ENCODE measurements around the gene SV2B. TPM values are rescaled to one million over a fixed set of nuclear protein-coding genes. Genes with fewer than 3 reads are reported as not detected.

SV2B gene
- total RNA-seq, 2 donors from 2014 or later = 2.9 to 3.4 TPM

GRCh38 chr15:91100814-91101607 is 954 bp downstream of the SV2B start:
- no peak for DNase-seq (ENCODE audit: low spot score)
- intact Hi-C loops (cut with DNase I) = loop anchor here in 1 of 2 donors (5.0 kb wide), 1 partner anchor 1354 kb away; no protein-coding TSS in a partner anchor

- intact Hi-C loops (cut with DNase I) = loop anchor here in 1 of 2 donors (5.0 kb wide), 1 partner anchor 1354 kb away; no protein-coding TSS in a partner anchor
- no peak for DNase-seq (ENCODE audit: low spot score)
Measured at GRCh38 chr15:91101608-91101920, 1.5 kb downstream of the SV2B start.

- intact Hi-C loops (cut with DNase I) = loop anchor here in 1 of 2 donors (5.0 kb wide), 1 partner anchor 1355 kb away; no protein-coding TSS in a partner anchor
Measured at GRCh38 chr15:91102546-91103330, 2.7 kb downstream of the SV2B start.

GRCh38 chr15:91104111-91104510 is 4.1 kb downstream of the SV2B start:
- intact Hi-C loops (cut with DNase I) = loop anchor here in 1 of 2 donors (5.0 kb wide), 1 partner anchor 1357 kb away; no protein-coding TSS in a partner anchor
- no peak for DNase-seq (ENCODE audit: low spot score)

More at GRCh38 chr15:91102546-91103330, 2.7 kb downstream of the SV2B start:
- DNase-seq (ENCODE audit: low spot score) = no peak

- intact Hi-C loops (cut with DNase I) = no loop called here
Measured at GRCh38 chr15:91108421-91108820, 8.4 kb downstream of the SV2B start.

GRCh38 chr15:91109885-91110284 is 9.8 kb downstream of the SV2B start:
- intact Hi-C loops (cut with DNase I) = no loop called here
- no peak for DNase-seq (ENCODE audit: low spot score)

More at GRCh38 chr15:91108421-91108820, 8.4 kb downstream of the SV2B start:
- DNase-seq (ENCODE audit: low spot score) = no peak

- no peak for DNase-seq (ENCODE audit: low spot score)
- intact Hi-C loops (cut with DNase I) = no loop called here
Measured at GRCh38 chr15:91110407-91110806, 10.3 kb downstream of the SV2B start.

GRCh38 chr15:91113030-91113429 is 13.0 kb downstream of the SV2B start:
- DNase-seq (ENCODE audit: low spot score) = no peak
- intact Hi-C loops (cut with DNase I) = no loop called here

GRCh38 chr15:91114301-91114700 is 14.2 kb downstream of the SV2B start:
- no peak for DNase-seq (ENCODE audit: low spot score)
- intact Hi-C loops (cut with DNase I) = no loop called here

- no peak for DNase-seq (ENCODE audit: low spot score)
Measured at GRCh38 chr15:91116113-91117067, 16.3 kb downstream of the SV2B start.

GRCh38 chr15:91117375-91117774 is 17.3 kb downstream of the SV2B start:
- DNase-seq (ENCODE audit: low spot score) = no peak
- intact Hi-C loops (cut with DNase I) = no loop called here

More at GRCh38 chr15:91116113-91117067, 16.3 kb downstream of the SV2B start:
- intact Hi-C loops (cut with DNase I) = no loop called here

- intact Hi-C loops (cut with DNase I) = no loop called here
- DNase-seq (ENCODE audit: low spot score) = no peak
Measured at GRCh38 chr15:91118817-91119590, 18.9 kb downstream of the SV2B start.

- intact Hi-C loops (cut with DNase I) = no loop called here
- no peak for DNase-seq (ENCODE audit: low spot score)
Measured at GRCh38 chr15:91122296-91122695, 22.2 kb downstream of the SV2B start.

GRCh38 chr15:91124132-91124531 is 24.1 kb downstream of the SV2B start:
- intact Hi-C loops (cut with DNase I) = no loop called here
- DNase-seq (ENCODE audit: low spot score) = no peak

- intact Hi-C loops (cut with DNase I) = no loop called here
- no peak for DNase-seq (ENCODE audit: low spot score)
Measured at GRCh38 chr15:91125162-91125561, 25.1 kb downstream of the SV2B start.

GRCh38 chr15:91126080-91126479 is 26.0 kb downstream of the SV2B start:
- DNase-seq (ENCODE audit: low spot score) = no peak
- intact Hi-C loops (cut with DNase I) = no loop called here

- DNase-seq (ENCODE audit: low spot score) = no peak
- intact Hi-C loops (cut with DNase I) = no loop called here
Measured at GRCh38 chr15:91127236-91127955, 27.3 kb downstream of the SV2B start.

GRCh38 chr15:91128016-91128415 is 28.0 kb downstream of the SV2B start:
- intact Hi-C loops (cut with DNase I) = no loop called here
- DNase-seq (ENCODE audit: low spot score) = no peak
